ENCODE results near the gene LSM10. TPM values are rescaled to one million over a fixed set of nuclear protein-coding genes. Genes with fewer than 3 reads are reported as not detected.

LSM10 gene
- total RNA-seq, 1 donor from 2014 or later: 27.6 TPM

- Histone ChIP-seq H3K36me3 (ENCODE audit: control insufficient read depth, insufficient read depth, low read length) (peaks cover 2% of the 10 kb centered on the region), H3K4me3 (ENCODE audit: low read depth, low read length) (no peak overlapping the region), H3K27me3 (ENCODE audit: control insufficient read depth, insufficient read depth, low read length) (no peaks in the 10 kb centered on the region)
- TF ChIP-seq CTCF (IDR thresholded peaks at IDR 0.05; ENCODE audit: insufficient read depth, low read length, poor library complexity, severe bottlenecking): no peak
- DNase-seq (ENCODE audit: low read depth): no peak
Observed at GRCh38 chr1:36359911-36360550, 37.7 kb downstream of the LSM10 start.

GRCh38 chr1:36359383-36359782 is 38.3 kb downstream of the LSM10 start:
- DNase-seq (ENCODE audit: low read depth): no peak
- TF ChIP-seq CTCF (IDR thresholded peaks at IDR 0.05; ENCODE audit: insufficient read depth, low read length, poor library complexity, severe bottlenecking): no peak
- peaks cover 2% of the 10 kb centered on the region for H3K36me3 ChIP-seq (ENCODE audit: control insufficient read depth, insufficient read depth, low read length)
- H3K27me3 ChIP-seq (ENCODE audit: control insufficient read depth, insufficient read depth, low read length): no peaks in the 10 kb centered on the region
- H3K4me3 ChIP-seq (ENCODE audit: low read depth, low read length): no peak overlapping the region

GRCh38 chr1:36358514-36359084 is 39.1 kb downstream of the LSM10 start:
- DNase-seq (ENCODE audit: low read depth): no peak
- peaks cover 2% of the 10 kb centered on the region for H3K36me3 ChIP-seq (ENCODE audit: control insufficient read depth, insufficient read depth, low read length)
- no peaks in the 10 kb centered on the region for H3K27me3 ChIP-seq (ENCODE audit: control insufficient read depth, insufficient read depth, low read length)
- TF ChIP-seq CTCF (IDR thresholded peaks at IDR 0.05; ENCODE audit: insufficient read depth, low read length, poor library complexity, severe bottlenecking): no peak
- no peak overlapping the region for H3K4me3 ChIP-seq (ENCODE audit: low read depth, low read length)

- no peak for TF ChIP-seq CTCF (IDR thresholded peaks at IDR 0.05; ENCODE audit: insufficient read depth, low read length, poor library complexity, severe bottlenecking)
- peaks cover 2% of the 10 kb centered on the region for H3K36me3 ChIP-seq (ENCODE audit: control insufficient read depth, insufficient read depth, low read length)
- no peak for DNase-seq (ENCODE audit: low read depth)
- H3K4me3 ChIP-seq (ENCODE audit: low read depth, low read length): no peak overlapping the region
- H3K27me3 ChIP-seq (ENCODE audit: control insufficient read depth, insufficient read depth, low read length): no peaks in the 10 kb centered on the region
Observed at GRCh38 chr1:36355811-36356210, 41.9 kb downstream of the LSM10 start.

- no peak for TF ChIP-seq CTCF (IDR thresholded peaks at IDR 0.05; ENCODE audit: insufficient read depth, low read length, poor library complexity, severe bottlenecking)
- no peak for DNase-seq (ENCODE audit: low read depth)
- peaks cover 2% of the 10 kb centered on the region for H3K36me3 ChIP-seq (ENCODE audit: control insufficient read depth, insufficient read depth, low read length)
- no peaks in the 10 kb centered on the region for H3K27me3 ChIP-seq (ENCODE audit: control insufficient read depth, insufficient read depth, low read length)
- no peak overlapping the region for H3K4me3 ChIP-seq (ENCODE audit: low read depth, low read length)
Observed at GRCh38 chr1:36354486-36354885, 43.2 kb downstream of the LSM10 start.
